ENCODE measurements around the gene SCPEP1.

Gene SCPEP1

GRCh38 chr17:56982312-56982711 is 4.4 kb downstream of the SCPEP1 start:
- ChIA-PET POLR2A (no interaction called here), CTCF (interaction anchor here (1.4 to 1.8 kb wide), 3 partner anchors 8 to 43 kb away, joined by 3 to 4 read pairs (median 3); no protein-coding TSS in a partner anchor)
- no peak for TF ChIP-seq CTCF (IDR thresholded peaks at IDR 0.05; ENCODE audit: control extremely low read depth, extremely low read depth, low read depth, missing control alignments)
- no peak for DNase-seq (ENCODE audit: extremely low spot score)

GRCh38 chr17:56983366-56983765 is 5.4 kb downstream of the SCPEP1 start:
- no peak for DNase-seq (ENCODE audit: extremely low spot score)
- POLR2A ChIA-PET: interaction anchor here (0.5 kb wide), 1 partner anchor 62 kb away, joined by 4 read pairs; no protein-coding TSS in a partner anchor
- CTCF ChIA-PET: no interaction called here
- TF ChIP-seq CTCF (IDR thresholded peaks at IDR 0.05; ENCODE audit: control extremely low read depth, extremely low read depth, low read depth, missing control alignments): no peak

GRCh38 chr17:56985371-56986162 is 7.6 kb downstream of the SCPEP1 start:
- CTCF ChIA-PET: interaction anchor here (0.6 to 1.7 kb wide), 6 partner anchors 13 to 123 kb away, joined by 3 to 6 read pairs (median 3); partner anchors contain the start of gene COIL
- no peak for DNase-seq (ENCODE audit: extremely low spot score)
- no peak for TF ChIP-seq CTCF (IDR thresholded peaks at IDR 0.05; ENCODE audit: control extremely low read depth, extremely low read depth, low read depth, missing control alignments)
- POLR2A ChIA-PET: no interaction called here

- ChIA-PET POLR2A (no interaction called here), CTCF (no interaction called here)
- no peak for DNase-seq (ENCODE audit: extremely low spot score)
- TF ChIP-seq CTCF (IDR thresholded peaks at IDR 0.05; ENCODE audit: control extremely low read depth, extremely low read depth, low read depth, missing control alignments): no peak
These were observed 9.4 kb downstream of the SCPEP1 start for GRCh38 chr17:56987283-56987834.

GRCh38 chr17:56988901-56989572 is 11.1 kb downstream of the SCPEP1 start:
- DNase-seq (ENCODE audit: extremely low spot score): no peak
- POLR2A ChIA-PET: no interaction called here
- TF ChIP-seq CTCF (IDR thresholded peaks at IDR 0.05; ENCODE audit: control extremely low read depth, extremely low read depth, low read depth, missing control alignments): no peak
- CTCF ChIA-PET: interaction anchor here (1.0 to 2.3 kb wide), 3 partner anchors 10 to 20 kb away, joined by 3 to 10 read pairs (median 5); no protein-coding TSS in a partner anchor

GRCh38 chr17:56992364-56992763 is 14.4 kb downstream of the SCPEP1 start:
- no peak for TF ChIP-seq CTCF (IDR thresholded peaks at IDR 0.05; ENCODE audit: control extremely low read depth, extremely low read depth, low read depth, missing control alignments)
- POLR2A ChIA-PET: no interaction called here
- no peak for DNase-seq (ENCODE audit: extremely low spot score)
- CTCF ChIA-PET: no interaction called here

Measured in GM10248 (cell line).